ENCODE results near the gene SNX24. TPM values are rescaled to one million over a fixed set of nuclear protein-coding genes. Genes with fewer than 3 reads are reported as not detected.
"Not testable (repeated sequence)": the region's sequence is repeated elsewhere in the genome, so short reads cannot be mapped to it uniquely, and the experiment has no call there.

Gene SNX24
- total RNA-seq, 1 donor from 2014 or later = 21.0 TPM

GRCh38 chr5:122967085-122967484, 121.7 kb downstream of the SNX24 start:
- Histone ChIP-seq H3K9me3 (ENCODE audit: low read depth) (no peaks in the 10 kb centered on the region), H3K27me3 (no peaks in the 10 kb centered on the region), H3K4me3 (no peak overlapping the region), H3F3A (ENCODE audit: low read depth) (no peaks in the 10 kb centered on the region), H3K4me1 (peaks cover 8% of the 10 kb centered on the region), H3K4me2 (no peak overlapping the region), H3K9ac (no peak overlapping the region), H3K27ac (no peak overlapping the region), H4K20me1 (ENCODE audit: low read depth) (no peaks in the 10 kb centered on the region), H3K79me2 (ENCODE audit: low read depth) (no peaks in the 10 kb centered on the region), H2AFZ (replicated peaks) (no peak overlapping the region), H3K36me3 (no peaks in the 10 kb centered on the region)
- no peak overlapping the region for H3K4me3 Mint-ChIP-seq
- H3K27me3 Mint-ChIP-seq (ENCODE audit: insufficient read depth, low read depth) = no peaks in the 10 kb centered on the region
- H3K4me1 Mint-ChIP-seq = no peaks in the 10 kb centered on the region
- H3K36me3 Mint-ChIP-seq = peaks cover 4% of the 10 kb centered on the region
- TF ChIP-seq, protein P1, sequence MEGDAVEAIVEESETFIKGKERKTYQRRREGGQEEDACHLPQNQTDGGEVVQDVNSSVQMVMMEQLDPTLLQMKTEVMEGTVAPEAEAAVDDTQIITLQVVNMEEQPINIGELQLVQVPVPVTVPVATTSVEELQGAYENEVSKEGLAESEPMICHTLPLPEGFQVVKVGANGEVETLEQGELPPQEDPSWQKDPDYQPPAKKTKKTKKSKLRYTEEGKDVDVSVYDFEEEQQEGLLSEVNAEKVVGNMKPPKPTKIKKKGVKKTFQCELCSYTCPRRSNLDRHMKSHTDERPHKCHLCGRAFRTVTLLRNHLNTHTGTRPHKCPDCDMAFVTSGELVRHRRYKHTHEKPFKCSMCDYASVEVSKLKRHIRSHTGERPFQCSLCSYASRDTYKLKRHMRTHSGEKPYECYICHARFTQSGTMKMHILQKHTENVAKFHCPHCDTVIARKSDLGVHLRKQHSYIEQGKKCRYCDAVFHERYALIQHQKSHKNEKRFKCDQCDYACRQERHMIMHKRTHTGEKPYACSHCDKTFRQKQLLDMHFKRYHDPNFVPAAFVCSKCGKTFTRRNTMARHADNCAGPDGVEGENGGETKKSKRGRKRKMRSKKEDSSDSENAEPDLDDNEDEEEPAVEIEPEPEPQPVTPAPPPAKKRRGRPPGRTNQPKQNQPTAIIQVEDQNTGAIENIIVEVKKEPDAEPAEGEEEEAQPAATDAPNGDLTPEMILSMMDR (IDR thresholded peaks at IDR 0.05) = no peak
- no peak for TF ChIP-seq EZH2phosphoT487 (IDR thresholded peaks at IDR 0.05)
- no peak for TF ChIP-seq EZH2 (IDR thresholded peaks at IDR 0.05)
- DNase-seq (ENCODE audit: low spot score) = no peak
- H3K9me3 Mint-ChIP-seq = no peaks in the 10 kb centered on the region
- no peak overlapping the region for H3K27ac Mint-ChIP-seq

GRCh38 chr5:122967625-122968024, 122.2 kb downstream of the SNX24 start:
- no peak overlapping the region for H3K27ac ChIP-seq
- Mint-ChIP-seq H3K9me3 (no peaks in the 10 kb centered on the region), H3K36me3 (peaks cover 4% of the 10 kb centered on the region), H3K4me3 (no peak overlapping the region), H3K27me3 (ENCODE audit: insufficient read depth, low read depth) (no peaks in the 10 kb centered on the region), H3K4me1 (no peaks in the 10 kb centered on the region), H3K27ac (no peak overlapping the region)
- H4K20me1 ChIP-seq (ENCODE audit: low read depth) = no peaks in the 10 kb centered on the region
- H3K27me3 ChIP-seq = no peaks in the 10 kb centered on the region
- TF ChIP-seq EZH2phosphoT487 (IDR thresholded peaks at IDR 0.05) = no peak
- no peak for TF ChIP-seq EZH2 (IDR thresholded peaks at IDR 0.05)
- TF ChIP-seq, protein P1 (IDR thresholded peaks at IDR 0.05) = no peak
- H3K4me2 ChIP-seq = no peak overlapping the region
- no peak overlapping the region for H3K9ac ChIP-seq
- no peaks in the 10 kb centered on the region for H3F3A ChIP-seq (ENCODE audit: low read depth)
- no peaks in the 10 kb centered on the region for H3K9me3 ChIP-seq (ENCODE audit: low read depth)
- H3K4me1 ChIP-seq = peaks cover 8% of the 10 kb centered on the region
- DNase-seq (ENCODE audit: low spot score) = no peak
- H3K79me2 ChIP-seq (ENCODE audit: low read depth) = no peaks in the 10 kb centered on the region
- no peak overlapping the region for H2AFZ ChIP-seq (replicated peaks)
- no peak overlapping the region for H3K4me3 ChIP-seq
- no peaks in the 10 kb centered on the region for H3K36me3 ChIP-seq

DNA sequence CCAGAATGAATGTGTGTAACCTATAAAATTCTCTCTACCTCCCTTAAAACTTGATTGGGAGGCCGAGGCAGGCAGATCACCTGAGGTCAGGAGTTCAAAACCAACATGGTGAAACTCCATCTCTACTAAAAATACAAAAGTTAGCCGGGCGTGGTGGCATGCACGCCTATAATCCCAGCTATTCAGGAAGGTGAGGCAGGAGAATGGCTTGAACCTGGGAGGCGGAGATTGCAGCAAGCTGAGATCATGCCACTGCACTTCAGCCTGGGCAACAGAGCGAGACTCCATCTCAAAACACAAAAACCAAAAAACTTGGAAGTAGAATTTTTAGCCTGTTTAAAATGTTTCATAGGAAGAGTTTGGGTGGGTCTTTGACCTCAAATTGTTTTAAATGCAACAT, 122.6 kb downstream of the SNX24 start:
- H4K20me1 ChIP-seq (ENCODE audit: low read depth); DNase-seq (ENCODE audit: low spot score); H3K36me3 Mint-ChIP-seq; H3K27me3 Mint-ChIP-seq (ENCODE audit: insufficient read depth, low read depth); H3K4me1 ChIP-seq; H3F3A ChIP-seq (ENCODE audit: low read depth); H3K27ac Mint-ChIP-seq; H3K4me1 Mint-ChIP-seq; H3K9ac ChIP-seq; H3K4me2 ChIP-seq; H3K4me3 Mint-ChIP-seq; H3K27ac ChIP-seq; H3K36me3 ChIP-seq; H3K9me3 Mint-ChIP-seq; H3K27me3 ChIP-seq; H3K4me3 ChIP-seq; H2AFZ ChIP-seq (replicated peaks); H3K79me2 ChIP-seq (ENCODE audit: low read depth); H3K9me3 ChIP-seq (ENCODE audit: low read depth): not testable (repeated sequence)

GRCh38 chr5:122971333-122971732, 125.9 kb downstream of the SNX24 start:
- Mint-ChIP-seq H3K4me3 (no peak overlapping the region), H3K27ac (no peak overlapping the region), H3K36me3 (peaks cover 4% of the 10 kb centered on the region), H3K4me1 (no peaks in the 10 kb centered on the region), H3K27me3 (ENCODE audit: insufficient read depth, low read depth) (peaks cover 2% of the 10 kb centered on the region), H3K9me3 (no peaks in the 10 kb centered on the region)
- no peaks in the 10 kb centered on the region for H3F3A ChIP-seq (ENCODE audit: low read depth)
- no peaks in the 10 kb centered on the region for H3K79me2 ChIP-seq (ENCODE audit: low read depth)
- H3K9me3 ChIP-seq (ENCODE audit: low read depth) = no peaks in the 10 kb centered on the region
- no peak overlapping the region for H3K27ac ChIP-seq
- H4K20me1 ChIP-seq (ENCODE audit: low read depth) = no peaks in the 10 kb centered on the region
- no peak overlapping the region for H3K4me2 ChIP-seq
- peaks cover 3% of the 10 kb centered on the region for H3K4me1 ChIP-seq
- H3K9ac ChIP-seq = no peak overlapping the region
- H3K4me3 ChIP-seq = no peak overlapping the region
- TF ChIP-seq EZH2 (IDR thresholded peaks at IDR 0.05) (no peak), EZH2phosphoT487 (IDR thresholded peaks at IDR 0.05) (no peak)
- TF ChIP-seq, protein P1 (IDR thresholded peaks at IDR 0.05) = no peak
- no peaks in the 10 kb centered on the region for H3K36me3 ChIP-seq
- H2AFZ ChIP-seq (replicated peaks) = no peak overlapping the region
- H3K27me3 ChIP-seq = no peaks in the 10 kb centered on the region
- DNase-seq (ENCODE audit: low spot score) = no peak

Data from neural progenitor cell (in vitro differentiated cells).